Psoas muscle (tissue), 8 donors: ENCODE data around the gene CPAMD8. TPM values are rescaled to one million over a fixed set of nuclear protein-coding genes. Genes with fewer than 3 reads are reported as not detected.

Source experiments
- ATAC-seq, 4 donors: fragments of 200-7000 bp; cut with Tn5 transposase; one replicate each; pipeline ENCODE4 v1.9.1; 2020; ENCODE audit warnings: moderate library complexity in 3 of 4, mild to moderate bottlenecking in 2 of 4
- DNase-seq, 2 donors: peaks; one replicate each; pipeline ENCODE4 v3.0.0-alpha.2; 2020
- H3K27ac ChIP-seq: fragments of 200-600 bp; one replicate; pipeline ENCODE4 v1.8.0; 2022
- H3K27me3 ChIP-seq, 3 donors: fragments of 200-600 bp in 1 of 3; one replicate each; pipeline versions ENCODE4 v1.6.1 to v1.8.0; 2013 to 2022; ENCODE audit warnings: low read length in 2 of 3, mild to moderate bottlenecking in 2 of 3, moderate library complexity in 1 of 3; ENCODE audit not compliant: insufficient read depth in 3 of 3
- H3K36me3 ChIP-seq, 2 donors: fragments of 200-600 bp in 1 of 2; one replicate each; pipeline versions ENCODE4 v1.6.1 to v1.8.0; 2013 to 2022; ENCODE audit warnings: low read depth in 1 of 2, mild to moderate bottlenecking in 1 of 2, moderate library complexity in 1 of 2; ENCODE audit not compliant: insufficient read depth in 1 of 2
- H3K4me1 ChIP-seq: fragments of 200-600 bp; one replicate; pipeline ENCODE4 v1.8.0; 2022
- H3K4me3 ChIP-seq: fragments of 200-600 bp; one replicate; pipeline ENCODE4 v1.8.0; 2022; ENCODE audit warnings: mild to moderate bottlenecking
- H3K9me3 ChIP-seq: fragments of 200-600 bp; one replicate; pipeline ENCODE4 v1.8.0; 2022
- WGBS, 3 donors: extraction: QIAGEN DNeasy Blood & Tissue Kit; methylation state at CpG; one replicate each; pipeline versions ENCODE4 v1.1.6 to v1.1.7; 2013; 5-methylcytosine and 5-hydroxymethylcytosine counted together
- intact Hi-C, 2 donors: fragments of 100-400 bp; cut with DNase I; formaldehyde crosslinking; loops; one replicate each; pipeline versions ENCODE4 v1.11.0 to v1.14.2; 2022
- polyA plus RNA-seq, 3 donors: library from polyadenylated mRNA; stranded (reverse); fragments of 200-250 nt; gene quantifications; one replicate each; pipeline ENCODE4 v1.2.3, GENCODE V29; 2013
- total RNA-seq, 4 donors: library from RNA; stranded (reverse); fragmentation: NEBNext Ultra II Directional in 2 of 4; extraction: Animal tissue kit (Norgen Biotek cat#: 25700) in 2 of 4; gene quantifications; one replicate each; pipeline versions ENCODE4 v1.2.1 to v1.2.4, GENCODE V29; 2021 to 2023
- TF ChIP-seq, protein P1 (sequence below): fragments of 200-600 bp; IDR thresholded peaks from one replicate; pipeline ENCODE4 v1.8.0; 2022; ENCODE audit warnings: antibody characterized with exemption
- donor health status: healthy with polysubstance abuse.
- donor health status: DM: no; HTN: no; CAD: no; lungs with moderate emphysema.
- donor health status: Bipolar disorder and iron deficiency.
- donor health status: healthy.
- donor health status: DM: yes; HTN: yes; CAD: no.
- donor health status: DM: no; HTN: no; CAD: no.
- donor health status: DM: no; HTN: no; CAD: no.
- donor health status: DM: yes; HTN: yes; CAD: no.

The CPAMD8 gene
- total and polyA plus RNA-seq, 7 donors: 3.2 to 9.9 (median 8.2) TPM

- TF ChIP-seq, protein P1, sequence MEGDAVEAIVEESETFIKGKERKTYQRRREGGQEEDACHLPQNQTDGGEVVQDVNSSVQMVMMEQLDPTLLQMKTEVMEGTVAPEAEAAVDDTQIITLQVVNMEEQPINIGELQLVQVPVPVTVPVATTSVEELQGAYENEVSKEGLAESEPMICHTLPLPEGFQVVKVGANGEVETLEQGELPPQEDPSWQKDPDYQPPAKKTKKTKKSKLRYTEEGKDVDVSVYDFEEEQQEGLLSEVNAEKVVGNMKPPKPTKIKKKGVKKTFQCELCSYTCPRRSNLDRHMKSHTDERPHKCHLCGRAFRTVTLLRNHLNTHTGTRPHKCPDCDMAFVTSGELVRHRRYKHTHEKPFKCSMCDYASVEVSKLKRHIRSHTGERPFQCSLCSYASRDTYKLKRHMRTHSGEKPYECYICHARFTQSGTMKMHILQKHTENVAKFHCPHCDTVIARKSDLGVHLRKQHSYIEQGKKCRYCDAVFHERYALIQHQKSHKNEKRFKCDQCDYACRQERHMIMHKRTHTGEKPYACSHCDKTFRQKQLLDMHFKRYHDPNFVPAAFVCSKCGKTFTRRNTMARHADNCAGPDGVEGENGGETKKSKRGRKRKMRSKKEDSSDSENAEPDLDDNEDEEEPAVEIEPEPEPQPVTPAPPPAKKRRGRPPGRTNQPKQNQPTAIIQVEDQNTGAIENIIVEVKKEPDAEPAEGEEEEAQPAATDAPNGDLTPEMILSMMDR: no peak
Observed at GRCh38 chr19:16955161-16955560, 71.4 kb downstream of the CPAMD8 start.

GRCh38 chr19:16952046-16952445 is 74.6 kb downstream of the CPAMD8 start:
- intact Hi-C loops: no loop called here
- Histone ChIP-seq H3K27ac (no peak overlapping the region), H3K4me3 (no peak overlapping the region), H3K9me3 (no peaks in the 10 kb centered on the region), H3K36me3 (no peaks in the 10 kb centered on the region), H3K4me1 (peaks cover 4% of the 10 kb centered on the region), H3K27me3 (peaks cover 0 to 5% (median 0%) of the 10 kb centered on the region in 3 donors)
- WGBS, 3 donors: 94 to 98% (median 95%) methylated on average over 9 of the region's 9 CpGs
- DNase-seq (no peak), ATAC-seq (no peak)
- TF ChIP-seq, protein P1: no peak

More at GRCh38 chr19:16955161-16955560, 71.4 kb downstream of the CPAMD8 start:
- Histone ChIP-seq H3K4me1 (peaks cover 4% of the 10 kb centered on the region), H3K36me3 (no peaks in the 10 kb centered on the region), H3K4me3 (no peak overlapping the region), H3K27ac (no peak overlapping the region), H3K27me3 (peaks cover 0 to 5% (median 0%) of the 10 kb centered on the region in 3 donors), H3K9me3 (no peaks in the 10 kb centered on the region)
- no peak for DNase-seq
- ATAC-seq: no peak
- 78 to 84% (median 79%) methylated on average over 4 of the region's 4 CpGs for WGBS, 3 donors
- intact Hi-C loops: no loop called here

- TF ChIP-seq, protein P1: no peak
- Histone ChIP-seq H3K36me3 (no peaks in the 10 kb centered on the region), H3K27ac (no peak overlapping the region), H3K4me1 (no peaks in the 10 kb centered on the region), H3K27me3 (peaks cover 0 to 5% (median 0%) of the 10 kb centered on the region in 3 donors), H3K4me3 (no peak overlapping the region), H3K9me3 (no peaks in the 10 kb centered on the region)
- intact Hi-C loops: no loop called here
- DNase-seq (no peak), ATAC-seq (no peak)
- 77 to 85% (median 80%) methylated on average over 6 of the region's 6 CpGs for WGBS, 3 donors
Observed at GRCh38 chr19:16951529-16951928, 75.1 kb downstream of the CPAMD8 start.

DNA sequence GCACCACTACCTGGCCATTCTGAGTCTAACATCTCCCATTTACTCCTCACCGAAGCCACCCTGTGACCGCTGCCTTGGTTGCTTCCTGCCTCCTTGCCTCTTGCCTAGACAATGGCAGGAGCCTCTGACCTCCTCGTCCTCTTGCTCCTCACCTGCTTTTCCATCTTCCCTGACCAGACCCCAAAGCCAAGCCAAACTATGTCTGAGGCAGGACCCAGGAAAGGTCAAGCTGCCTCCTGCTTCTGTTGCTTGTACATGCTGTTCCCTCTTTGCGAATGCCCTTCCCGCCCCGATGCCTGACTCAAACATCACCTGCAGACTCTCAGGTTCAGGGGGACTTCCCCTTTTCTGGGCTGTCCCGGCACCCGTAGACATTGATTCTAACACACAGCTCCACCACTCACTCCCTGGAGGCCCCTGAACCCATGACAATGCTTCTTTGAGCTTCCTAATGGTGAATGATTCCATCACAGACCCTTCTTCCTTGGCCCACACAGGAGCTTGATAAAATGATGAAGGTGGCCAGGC is 77.0 kb downstream of the CPAMD8 start:
- TF ChIP-seq, protein P1: no peak
- intact Hi-C loops: no loop called here
- Histone ChIP-seq H3K4me3 (no peak overlapping the region), H3K27ac (no peak overlapping the region), H3K27me3 (no peaks in the 10 kb centered on the region), H3K36me3 (no peaks in the 10 kb centered on the region), H3K4me1 (no peaks in the 10 kb centered on the region), H3K9me3 (no peaks in the 10 kb centered on the region)
- no peak for DNase-seq
- ATAC-seq: no peak
- WGBS, 3 donors: 87 to 90% (median 88%) methylated on average over 8 of the region's 8 CpGs
